ENCODE results near the gene PPP4C.

Gene PPP4C

DNA sequence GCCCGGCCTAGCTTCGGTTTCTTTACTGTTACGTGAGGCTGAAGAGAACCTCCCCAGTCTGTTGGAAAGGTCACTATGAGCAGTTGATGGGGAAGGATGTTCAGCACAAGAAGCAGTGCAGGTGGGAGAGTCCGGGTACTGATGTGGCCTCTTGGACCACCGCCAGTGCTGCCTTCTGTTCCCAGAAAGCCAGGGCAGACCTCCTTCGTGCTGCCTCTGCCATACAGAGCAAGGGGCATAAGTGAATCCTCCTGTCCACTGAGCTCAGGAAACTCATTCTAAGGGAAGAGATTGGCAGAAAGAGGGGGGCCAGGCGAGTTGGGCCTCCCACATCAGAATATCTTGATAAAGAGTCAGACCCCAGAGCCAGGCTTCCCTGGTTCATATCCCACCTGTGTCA lies 3.7 kb downstream of the PPP4C start:
- no peak for DNase-seq (ENCODE audit: low spot score)
- FAIRE-seq: no peak

GRCh38 chr16:30082545-30083090 lies 6.8 kb downstream of the PPP4C start:
- no peak for FAIRE-seq
- DNase-seq (ENCODE audit: low spot score): no peak

- DNase-seq (ENCODE audit: low spot score) (no peak), FAIRE-seq (no peak)
Observed at GRCh38 chr16:30083216-30084055, 7.6 kb downstream of the PPP4C start.

DNA sequence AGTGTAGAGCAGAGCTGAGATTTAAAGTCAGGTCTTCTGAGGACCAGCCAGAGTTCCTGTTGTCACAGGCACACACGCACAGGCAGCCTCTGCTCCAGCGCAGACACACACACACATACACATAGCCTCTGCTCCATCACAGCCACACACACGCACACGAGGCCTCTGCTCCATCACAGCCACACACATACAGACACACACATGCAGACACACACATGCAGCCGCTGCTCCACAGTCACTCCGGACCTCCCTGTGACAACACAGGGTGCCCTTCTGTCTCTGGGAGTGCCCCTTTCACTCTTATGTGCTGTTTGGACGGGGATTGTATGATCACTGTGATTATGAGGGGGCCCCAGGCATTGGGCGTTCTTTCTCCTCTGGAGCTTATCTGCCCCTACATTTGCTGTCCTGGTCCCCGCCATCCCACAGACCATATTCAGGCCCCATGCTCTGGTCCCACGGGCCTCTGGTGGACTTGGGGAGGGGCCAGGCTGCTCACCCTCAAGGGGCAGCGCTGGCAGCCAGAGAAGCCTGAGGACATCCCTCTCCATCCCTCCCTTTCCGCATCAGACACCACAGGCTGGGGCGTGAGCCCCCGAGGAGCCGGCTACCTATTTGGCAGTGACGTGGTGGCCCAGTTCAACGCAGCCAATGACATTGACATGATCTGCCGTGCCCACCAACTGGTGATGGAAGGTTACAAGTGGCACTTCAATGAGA lies 8.5 kb downstream of the PPP4C start:
- DNase-seq (ENCODE audit: low spot score) (no peak), FAIRE-seq (no peak)

DNA sequence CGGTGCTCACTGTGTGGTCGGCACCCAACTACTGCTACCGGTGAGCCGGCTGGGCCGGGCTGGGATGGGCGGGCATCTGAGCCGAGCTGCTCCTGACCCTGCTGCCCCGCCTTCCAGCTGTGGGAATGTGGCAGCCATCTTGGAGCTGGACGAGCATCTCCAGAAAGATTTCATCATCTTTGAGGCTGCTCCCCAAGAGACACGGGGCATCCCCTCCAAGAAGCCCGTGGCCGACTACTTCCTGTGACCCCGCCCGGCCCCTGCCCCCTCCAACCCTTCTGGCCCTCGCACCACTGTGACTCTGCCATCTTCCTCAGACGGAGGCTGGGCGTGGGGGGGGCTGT lies 9.0 kb downstream of the PPP4C start:
- FAIRE-seq: no peak
- DNase-seq (ENCODE audit: low spot score): no peak

- DNase-seq (ENCODE audit: low spot score) (no peak), FAIRE-seq (no peak)
Observed at GRCh38 chr16:30085247-30085646, 9.5 kb downstream of the PPP4C start.

GRCh38 chr16:30085820-30086219 lies 10.0 kb downstream of the PPP4C start:
- FAIRE-seq: no peak
- DNase-seq (ENCODE audit: low spot score): no peak

DNA sequence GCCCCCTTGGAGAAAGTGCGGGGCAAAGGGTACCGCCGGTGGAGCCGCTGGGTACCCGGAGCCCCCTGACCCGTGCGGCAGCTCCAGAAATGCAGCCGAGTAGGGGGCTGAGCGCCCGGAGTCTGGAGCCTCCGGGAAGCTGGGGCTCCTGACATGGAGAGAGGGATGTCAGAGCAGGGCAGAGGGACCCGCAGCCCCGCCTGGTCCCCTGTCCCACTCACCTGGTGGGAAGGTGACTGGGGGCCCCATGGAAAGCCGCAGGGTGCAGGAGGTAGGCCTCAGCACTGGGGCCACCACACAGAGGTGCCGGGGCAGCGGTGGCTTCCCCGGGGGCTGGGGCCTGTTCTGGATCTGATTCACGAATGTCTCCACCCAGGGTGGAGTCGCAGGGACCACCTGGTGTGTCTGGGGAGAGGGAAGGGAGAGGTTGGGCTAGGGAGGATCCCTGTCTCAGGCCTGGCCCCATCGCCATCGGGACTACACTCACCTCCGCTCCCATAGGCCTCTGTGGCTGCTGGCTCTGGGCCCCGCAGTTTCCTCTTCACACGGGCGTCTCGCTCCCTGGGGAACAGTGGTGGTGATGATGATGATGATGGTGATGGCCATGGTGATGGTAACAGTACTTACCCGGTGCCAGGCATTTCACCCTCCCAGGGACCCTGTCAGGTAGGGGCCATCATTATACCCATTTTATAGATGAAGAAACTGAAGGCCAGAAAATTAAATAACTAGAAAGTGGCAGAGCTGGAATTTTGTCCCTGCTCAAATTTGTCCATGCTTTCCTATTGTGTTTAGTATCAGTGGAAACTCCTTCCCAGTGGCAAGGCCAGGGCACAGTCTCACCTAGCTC lies 10.7 kb downstream of the PPP4C start:
- FAIRE-seq: no peak
- no peak for DNase-seq (ENCODE audit: low spot score)

GRCh38 chr16:30087181-30087898 lies 11.5 kb downstream of the PPP4C start:
- no peak for DNase-seq (ENCODE audit: low spot score)
- FAIRE-seq: no peak

- no peak for DNase-seq (ENCODE audit: low spot score)
- FAIRE-seq: no peak
Observed at GRCh38 chr16:30088237-30088831, 12.5 kb downstream of the PPP4C start.

DNA sequence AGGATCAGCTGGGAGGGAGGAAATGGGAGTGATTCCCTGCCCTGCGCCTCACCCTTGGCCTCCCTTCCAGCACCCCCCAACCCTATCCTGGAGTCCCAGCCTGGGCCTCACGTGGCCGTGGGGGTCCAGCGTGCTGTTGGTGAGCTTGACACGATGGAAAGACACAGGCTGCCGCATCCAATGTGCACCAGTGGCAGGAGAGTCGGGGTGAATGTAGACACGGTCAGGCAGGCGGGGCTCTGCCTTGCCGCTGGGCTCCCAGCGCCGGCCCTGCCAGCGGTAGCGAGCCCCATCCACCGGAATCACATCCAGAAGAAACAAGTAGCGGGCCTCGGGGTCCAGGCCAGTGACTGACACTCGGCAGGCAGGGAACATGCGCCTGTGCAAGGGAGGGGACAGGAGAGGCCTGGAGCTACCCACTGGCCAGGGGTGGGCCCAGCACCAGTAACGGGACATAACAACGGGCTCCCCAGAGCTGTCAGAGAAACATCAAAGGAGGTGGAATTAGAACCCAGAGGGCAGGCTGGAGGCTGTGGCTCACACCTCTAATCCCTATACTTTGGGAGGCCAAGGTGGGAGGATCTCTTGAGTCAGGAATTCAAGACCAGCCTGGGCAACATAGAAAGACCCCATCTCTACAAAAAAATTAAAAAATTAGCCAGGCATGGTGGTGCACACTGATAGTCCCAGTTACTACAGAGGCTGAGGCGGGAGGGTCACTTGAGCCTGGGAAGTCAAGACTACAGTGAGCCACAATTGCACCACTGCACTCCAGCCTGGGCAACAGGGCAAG lies 13.2 kb downstream of the PPP4C start:
- DNase-seq (ENCODE audit: low spot score) (no peak), FAIRE-seq (no peak)

DNA sequence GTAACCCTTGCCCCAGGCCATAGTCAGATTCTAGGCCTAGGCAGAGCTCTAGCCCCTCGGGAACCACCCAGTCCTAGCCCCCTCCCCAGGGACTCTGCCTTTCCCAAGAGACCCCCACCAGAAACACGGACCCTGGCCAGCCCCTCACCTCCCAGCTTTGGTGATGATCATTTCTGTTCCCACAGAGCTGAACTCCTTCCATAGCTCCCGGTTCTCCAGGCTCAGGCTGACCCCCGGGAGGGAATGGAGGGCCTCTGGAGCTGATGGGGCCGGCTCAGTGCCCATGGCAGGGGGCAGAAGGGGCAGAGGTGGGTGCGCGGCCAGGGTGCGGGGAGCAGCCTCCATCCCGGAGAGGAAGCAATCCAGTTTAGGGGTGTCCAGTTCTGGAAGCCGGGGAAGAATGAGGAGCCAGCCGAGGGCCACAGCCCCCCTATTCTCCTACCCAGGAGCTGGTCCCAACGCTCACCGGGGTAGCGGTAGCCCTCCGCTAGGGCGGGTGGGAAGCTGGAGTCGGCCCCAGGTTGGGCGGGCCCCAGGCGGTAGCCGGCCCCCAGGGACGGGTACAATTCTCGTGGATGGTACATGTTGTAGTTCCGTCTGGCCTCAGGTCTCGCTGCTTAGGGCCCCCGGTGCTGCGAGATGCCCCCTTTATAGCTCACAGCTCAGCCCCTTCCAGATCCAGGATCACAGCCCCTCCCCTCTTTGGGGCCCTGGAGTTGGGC lies 15.0 kb downstream of the PPP4C start:
- FAIRE-seq (no peak), DNase-seq (ENCODE audit: low spot score) (no peak)

GRCh38 chr16:30091474-30092372 lies 15.9 kb downstream of the PPP4C start, which contains the start of gene TBX6:
Gene TBX6 (minus strand): TSS chr16:30091924. CDS start chr16:30091193, 731 bp downstream.
- DNase-seq (ENCODE audit: low spot score): peak; percentile 88
- no peak for FAIRE-seq

- DNase-seq (ENCODE audit: low spot score) (peak; percentile 81), FAIRE-seq (no peak)
Observed at GRCh38 chr16:30092373-30093010, 16.7 kb downstream of the PPP4C start.

DNA sequence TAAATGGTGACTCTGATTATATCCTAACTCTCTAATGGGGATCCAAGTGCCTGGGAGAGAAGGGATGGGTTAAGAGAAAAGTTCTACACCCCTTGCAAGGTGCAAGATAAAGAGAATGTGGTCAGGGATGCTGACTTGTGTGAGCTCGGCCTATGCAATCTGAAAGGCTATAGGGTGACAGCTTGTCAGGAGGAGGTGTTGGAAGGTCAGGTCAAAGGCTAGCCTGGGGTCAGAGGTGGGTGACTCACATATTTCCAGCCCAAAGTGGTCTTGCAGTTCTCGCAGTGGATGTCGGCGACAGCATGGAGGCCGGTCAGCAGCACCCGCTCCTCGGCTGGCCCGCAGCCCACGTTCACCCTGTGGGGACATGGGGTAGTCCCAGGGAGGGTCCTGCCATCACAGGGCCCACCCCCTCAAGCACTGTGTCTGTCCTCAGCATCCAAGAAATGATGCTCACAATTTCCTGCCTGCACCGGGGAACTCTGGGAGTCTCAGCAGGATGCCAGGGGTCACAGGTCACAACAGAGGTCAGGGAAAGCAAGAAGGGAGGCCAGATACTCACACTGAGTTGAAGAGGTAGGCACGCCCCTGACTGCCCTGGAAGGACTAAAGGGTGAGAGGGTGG lies 18.9 kb downstream of the PPP4C start:
- FAIRE-seq: no peak

DNA sequence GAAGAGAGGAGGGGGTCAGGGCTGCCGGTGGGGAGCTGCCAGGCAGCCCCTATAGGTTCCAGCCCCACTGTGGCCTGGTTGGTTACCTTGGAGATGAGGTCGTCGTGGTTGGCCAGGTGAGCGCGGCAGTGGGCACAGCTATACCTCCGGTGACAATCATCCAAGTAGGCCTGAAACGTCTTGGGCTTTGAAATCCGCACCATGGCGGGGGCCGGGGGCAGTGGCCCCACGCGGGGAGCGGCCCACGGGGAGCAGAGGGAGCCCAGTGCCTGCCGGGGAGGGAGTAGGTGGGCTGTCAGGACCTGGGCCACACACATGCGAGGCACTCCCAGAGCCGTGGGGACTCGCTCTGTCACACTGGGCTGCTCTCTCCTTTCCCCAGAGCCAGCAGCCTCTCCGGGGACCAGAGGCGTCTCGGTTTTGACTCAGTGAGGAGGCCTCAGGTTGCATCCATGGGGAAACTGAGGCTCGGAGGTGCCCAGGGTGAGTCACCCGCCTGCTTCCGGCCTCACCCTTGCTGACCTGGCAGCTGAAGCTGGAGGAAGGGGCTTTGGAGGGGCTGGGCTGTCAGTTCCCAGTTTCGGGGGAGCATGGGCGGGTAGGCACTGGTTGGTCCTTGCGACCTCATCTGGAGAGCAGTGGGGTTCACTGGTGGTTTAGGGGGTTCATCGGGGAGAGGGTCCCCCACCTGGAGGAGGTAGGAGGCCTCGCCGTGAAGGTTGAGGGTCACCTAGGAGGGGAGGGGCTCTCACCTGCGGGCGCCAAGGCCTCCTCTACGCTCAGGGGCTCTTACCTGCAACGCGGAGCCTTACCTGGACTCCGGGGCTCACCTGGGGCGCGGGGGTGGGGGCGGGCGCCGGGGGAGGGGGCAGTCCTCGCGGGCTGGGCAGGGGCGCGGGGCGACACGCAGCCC lies 19.6 kb downstream of the PPP4C start:
- DNase-seq (ENCODE audit: low spot score) (no peak), FAIRE-seq (no peak)

More for the DNA sequence above, 18.9 kb downstream of the PPP4C start:
- DNase-seq (ENCODE audit: low spot score): no peak

Measured in urothelium cell line (cell line).